Spleen (tissue), 11 donors: ENCODE data around the gene HPSE. TPM values are rescaled to one million over a fixed set of nuclear protein-coding genes. Genes with fewer than 3 reads are reported as not detected.

Experiments used
- DNase-seq: peaks from one replicate; pipeline ENCODE4 v3.0.0-alpha.2; 2020
- H3K27ac ChIP-seq, 8 donors: fragments of 200-600 bp; sonication (generic) in 7 of 8; 1 replicate in 4 of 8; 2 replicates in 4 of 8; pipeline versions ENCODE4 v1.5.0 to v1.8.0; 2016 to 2021; ENCODE audit warnings: inconsistent platforms in 4 of 8, mild to moderate bottlenecking in 4 of 8, moderate library complexity in 1 of 8
- H3K27me3 ChIP-seq, 7 donors: fragments of 200-600 bp; sonication (generic) in 6 of 7; replicated peaks in 1 of 7; 1 replicate in 4 of 7; 2 replicates in 3 of 7; pipeline versions ENCODE4 v1.5.0 to v1.8.0; 2016 to 2021; ENCODE audit warnings: inconsistent platforms in 3 of 7, mild to moderate bottlenecking in 1 of 7
- H3K36me3 ChIP-seq, 6 donors: fragments of 200-600 bp; sonication (generic) in 5 of 6; 1 replicate in 4 of 6; 2 replicates in 2 of 6; pipeline versions ENCODE4 v1.5.0 to v1.8.0; 2016 to 2021; ENCODE audit warnings: inconsistent platforms in 2 of 6
- H3K4me1 ChIP-seq, 6 donors: fragments of 200-600 bp; sonication (generic) in 5 of 6; 1 replicate in 3 of 6; 2 replicates in 3 of 6; pipeline versions ENCODE4 v1.5.0 to v1.8.0; 2016 to 2021; ENCODE audit warnings: inconsistent platforms in 3 of 6
- H3K4me3 ChIP-seq, 8 donors: fragments of 200-600 bp; sonication (generic) in 7 of 8; 1 replicate in 4 of 8; 2 replicates in 4 of 8; pipeline versions ENCODE4 v1.5.0 to v1.8.0; 2016 to 2021; ENCODE audit warnings: inconsistent platforms in 4 of 8, mild to moderate bottlenecking in 4 of 8, moderate library complexity in 2 of 8
- H3K9me3 ChIP-seq, 8 donors: fragments of 200-600 bp; sonication (generic) in 7 of 8; 1 replicate in 4 of 8; 2 replicates in 4 of 8; pipeline versions ENCODE4 v1.5.0 to v1.8.0; 2016 to 2021; ENCODE audit warnings: inconsistent platforms in 4 of 8
- POLR2A ChIP-seq, 3 donors: fragments of 450-650 bp; IDR thresholded peaks; one replicate each; pipeline ENCODE4 v1.5.1; 2017; ENCODE audit warnings: antibody characterized with exemption in 3 of 3, mild to moderate bottlenecking in 1 of 3
- POLR2AphosphoS5 ChIP-seq, 3 donors: sonication (generic); formaldehyde crosslinking; IDR thresholded peaks; one replicate each; pipeline ENCODE4 v1.5.1; 2017; ENCODE audit warnings: antibody characterized with exemption in 3 of 3
- WGBS, 5 donors: extraction: QIAGEN DNeasy Blood & Tissue Kit in 3 of 5; methylation state at CpG; one replicate each; pipeline versions ENCODE4 v1.1.5 to v1.1.7; 2013 to 2018; 5-methylcytosine and 5-hydroxymethylcytosine counted together
- intact Hi-C: fragments of 100-400 bp; cut with DNase I; formaldehyde crosslinking; loops from one replicate; pipeline ENCODE4 v1.15.0; 2023; ENCODE audit warnings: low total_unique reads
- polyA plus RNA-seq, 3 donors: library from polyadenylated mRNA; stranded (reverse); fragments of 200-250 nt; gene quantifications; one replicate each; pipeline ENCODE4 v1.2.1, GENCODE V29; 2013
- total RNA-seq, 7 donors: library from RNA; depleted of rRNA in 3 of 7; stranded (reverse); fragments of >200 nt in 3 of 7; fragmentation: NEBNext Ultra II Directional in 4 of 7; extraction: Animal tissue kit (Norgen Biotek cat#: 25700) in 4 of 7; gene quantifications; one replicate each; pipeline versions ENCODE4 v1.1.0 to v1.2.1, GENCODE V29; 2016 to 2021
- TF ChIP-seq, protein P1 (sequence below), 11 experiments: fragments of 200-600 bp in 7 of 11; fragments of 450-650 bp in 4 of 11; sonication (generic) in 4 of 11; IDR thresholded peaks in 8 of 11; conservative IDR thresholded peaks in 3 of 11; 1 replicate in 7 of 11; 2 replicates in 4 of 11; pipeline versions ENCODE4 v1.4.0 to v1.8.0; 2016 to 2021; ENCODE audit warnings: antibody characterized with exemption in 11 of 11, inconsistent platforms in 4 of 11, mild to moderate bottlenecking in 1 of 11
- donor health status: healthy with polysubstance abuse.
- donor health status: DM: no; HTN: no; CAD: no; lungs with moderate emphysema.
- donor health status: DM: no; HTN: no; CAD: no.
- donor health status: Bipolar disorder and iron deficiency.
- donor health status: healthy.
- donor health status: DM: no; HTN: no; CAD: no.
- donor health status: DM: yes; HTN: yes; CAD: no.

Gene HPSE
- total and polyA plus RNA-seq, 10 donors = 1.3 to 24.6 (median 12.7) TPM

DNA sequence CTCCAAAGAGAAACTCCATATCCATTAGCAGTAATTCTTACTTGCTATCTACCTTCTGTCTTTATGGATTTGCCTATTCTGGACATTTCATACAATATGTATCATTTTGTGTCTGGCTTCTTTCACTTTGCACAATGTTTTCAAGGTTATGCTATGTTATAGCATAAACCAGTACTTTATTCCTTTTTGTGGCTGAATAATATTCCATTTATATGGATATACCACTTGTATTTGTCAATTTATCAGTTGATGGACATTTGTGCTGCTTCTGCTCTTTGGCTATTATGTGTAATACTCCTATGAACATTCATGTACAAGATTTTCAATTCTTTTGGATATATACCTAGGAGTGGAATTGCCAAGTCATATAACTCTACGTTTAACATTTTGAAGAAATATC is 18.9 kb upstream of the HPSE start:
- Histone ChIP-seq H3K27me3 (no peaks in the 10 kb centered on the region), H3K27ac (no peak overlapping the region), H3K4me3 (no peak overlapping the region), H3K9me3 (peaks cover 0 to 12% (median 8%) of the 10 kb centered on the region in 8 donors), H3K4me1 (peaks cover 0 to 10% (median 4%) of the 10 kb centered on the region in 6 donors), H3K36me3 (no peaks in the 10 kb centered on the region)
- WGBS, 5 donors = 93 to 100% (median 98%) methylated on average over 1 of the region's 1 CpG
- TF ChIP-seq POLR2A (IDR thresholded peaks at IDR 0.05) = no peak
- TF ChIP-seq, protein P1, sequence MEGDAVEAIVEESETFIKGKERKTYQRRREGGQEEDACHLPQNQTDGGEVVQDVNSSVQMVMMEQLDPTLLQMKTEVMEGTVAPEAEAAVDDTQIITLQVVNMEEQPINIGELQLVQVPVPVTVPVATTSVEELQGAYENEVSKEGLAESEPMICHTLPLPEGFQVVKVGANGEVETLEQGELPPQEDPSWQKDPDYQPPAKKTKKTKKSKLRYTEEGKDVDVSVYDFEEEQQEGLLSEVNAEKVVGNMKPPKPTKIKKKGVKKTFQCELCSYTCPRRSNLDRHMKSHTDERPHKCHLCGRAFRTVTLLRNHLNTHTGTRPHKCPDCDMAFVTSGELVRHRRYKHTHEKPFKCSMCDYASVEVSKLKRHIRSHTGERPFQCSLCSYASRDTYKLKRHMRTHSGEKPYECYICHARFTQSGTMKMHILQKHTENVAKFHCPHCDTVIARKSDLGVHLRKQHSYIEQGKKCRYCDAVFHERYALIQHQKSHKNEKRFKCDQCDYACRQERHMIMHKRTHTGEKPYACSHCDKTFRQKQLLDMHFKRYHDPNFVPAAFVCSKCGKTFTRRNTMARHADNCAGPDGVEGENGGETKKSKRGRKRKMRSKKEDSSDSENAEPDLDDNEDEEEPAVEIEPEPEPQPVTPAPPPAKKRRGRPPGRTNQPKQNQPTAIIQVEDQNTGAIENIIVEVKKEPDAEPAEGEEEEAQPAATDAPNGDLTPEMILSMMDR (IDR thresholded peaks at IDR 0.05 in 8 of 11, conservative IDR thresholded peaks at IDR 0.05 in 3 of 11) = no peak
- intact Hi-C loops = no loop called here
- DNase-seq = no peak

- H3K4me1 ChIP-seq = peaks cover 0 to 10% (median 4%) of the 10 kb centered on the region in 6 donors
- H3K27me3 ChIP-seq = no peaks in the 10 kb centered on the region
- intact Hi-C loops = no loop called here
- no peak for DNase-seq
- peaks cover 0 to 26% (median 17%) of the 10 kb centered on the region in 8 donors for H3K9me3 ChIP-seq
- H3K36me3 ChIP-seq = no peaks in the 10 kb centered on the region
- TF ChIP-seq POLR2A (IDR thresholded peaks at IDR 0.05) (no peak), POLR2AphosphoS5 (IDR thresholded peaks at IDR 0.05) (no peak)
- TF ChIP-seq, protein P1 (IDR thresholded peaks at IDR 0.05 in 8 of 11, conservative IDR thresholded peaks at IDR 0.05 in 3 of 11) = no peak
- WGBS, 5 donors = 89 to 96% (median 95%) methylated on average over 1 of the region's 1 CpG
- no peak overlapping the region for H3K27ac ChIP-seq
- no peak overlapping the region for H3K4me3 ChIP-seq
These were observed 13.4 kb upstream of the HPSE start for GRCh38 chr4:83348074-83348473.

DNA sequence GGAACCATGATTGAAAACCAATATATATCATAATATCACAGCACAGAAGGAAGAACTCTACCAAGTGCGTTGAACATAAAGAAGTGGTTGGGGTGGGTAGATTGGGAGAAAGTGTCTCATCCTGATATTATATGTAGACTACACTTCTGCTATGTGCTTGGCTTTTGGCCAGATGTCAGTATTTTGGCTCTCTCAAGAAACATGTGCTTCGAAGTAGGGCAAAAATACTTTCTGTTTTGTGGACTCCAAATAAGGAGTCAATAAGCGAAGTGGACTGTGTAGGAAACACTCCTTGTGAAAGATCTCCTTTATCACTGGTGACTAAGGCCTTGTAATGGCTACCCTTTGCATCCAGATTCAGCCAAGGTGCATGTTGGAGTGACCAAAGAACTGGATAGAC is 7.8 kb upstream of the HPSE start:
- H3K4me3 ChIP-seq = no peak overlapping the region
- WGBS, 5 donors = 42 to 51% (median 45%) methylated on average over 3 of the region's 3 CpGs

DNA sequence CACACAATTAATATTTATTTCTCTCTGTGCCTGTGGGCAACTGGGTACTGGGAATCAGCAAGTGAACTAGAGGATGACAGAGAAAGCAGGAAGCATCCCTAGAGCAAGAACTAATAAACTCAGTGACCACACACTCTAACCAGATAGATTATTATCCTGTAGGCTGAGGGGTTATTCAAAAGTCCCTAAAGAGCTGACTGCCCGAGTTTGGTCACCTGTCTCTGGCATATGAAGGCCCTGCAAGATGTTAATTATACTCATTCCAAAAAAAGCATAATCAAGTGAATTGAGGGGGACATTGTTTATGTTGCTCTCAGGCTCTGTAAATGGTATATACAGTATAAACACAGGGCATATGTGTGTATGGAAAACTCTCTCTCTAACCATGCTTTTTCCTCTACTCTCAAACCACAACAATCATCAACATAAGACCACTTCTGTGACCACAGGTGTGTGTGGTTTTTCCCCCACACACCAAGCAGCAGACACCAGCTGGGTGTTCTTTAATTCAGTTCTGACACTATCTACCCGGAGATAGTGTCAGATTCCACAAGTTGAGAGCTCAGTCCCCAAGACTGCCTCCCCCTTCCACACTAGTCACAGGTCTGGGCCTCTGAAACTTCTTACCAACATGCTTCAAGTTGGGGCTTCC is 6.2 kb upstream of the HPSE start:
- Histone ChIP-seq H3K27me3 (peaks cover 0 to 8% (median 0%) of the 10 kb centered on the region in 7 donors), H3K9me3 (peaks cover 0 to 24% (median 20%) of the 10 kb centered on the region in 8 donors), H3K27ac (no peak overlapping the region), H3K4me3 (no peak overlapping the region), H3K36me3 (no peaks in the 10 kb centered on the region), H3K4me1 (peaks cover 0 to 3% (median 0%) of the 10 kb centered on the region in 6 donors)
- WGBS, 5 donors = 22 to 37% (median 23%) methylated on average over 2 of the region's 2 CpGs
- no peak for DNase-seq
- TF ChIP-seq POLR2A (IDR thresholded peaks at IDR 0.05) (no peak), POLR2AphosphoS5 (IDR thresholded peaks at IDR 0.05) (no peak)
- TF ChIP-seq, protein P1 (IDR thresholded peaks at IDR 0.05 in 8 of 11, conservative IDR thresholded peaks at IDR 0.05 in 3 of 11) = no peak
- intact Hi-C loops = no loop called here

More for the DNA sequence above, 7.8 kb upstream of the HPSE start:
- intact Hi-C loops = no loop called here
- H3K27me3 ChIP-seq = no peaks in the 10 kb centered on the region
- peaks cover 0 to 39% (median 35%) of the 10 kb centered on the region in 8 donors for H3K9me3 ChIP-seq
- no peak for DNase-seq
- no peaks in the 10 kb centered on the region for H3K36me3 ChIP-seq
- no peak for TF ChIP-seq POLR2AphosphoS5 (IDR thresholded peaks at IDR 0.05)
- TF ChIP-seq, protein P1 (IDR thresholded peaks at IDR 0.05 in 8 of 11, conservative IDR thresholded peaks at IDR 0.05 in 3 of 11) = no peak
- TF ChIP-seq POLR2A (IDR thresholded peaks at IDR 0.05) = no peak
- H3K4me1 ChIP-seq = peaks cover 0 to 3% (median 0%) of the 10 kb centered on the region in 6 donors
- H3K27ac ChIP-seq = no peak overlapping the region
